ENCODE measurements around the gene MRPL28.
"Not testable (repeated sequence)": the region's sequence is repeated elsewhere in the genome, so short reads cannot be mapped to it uniquely, and the experiment has no call there.

Gene MRPL28

DNA sequence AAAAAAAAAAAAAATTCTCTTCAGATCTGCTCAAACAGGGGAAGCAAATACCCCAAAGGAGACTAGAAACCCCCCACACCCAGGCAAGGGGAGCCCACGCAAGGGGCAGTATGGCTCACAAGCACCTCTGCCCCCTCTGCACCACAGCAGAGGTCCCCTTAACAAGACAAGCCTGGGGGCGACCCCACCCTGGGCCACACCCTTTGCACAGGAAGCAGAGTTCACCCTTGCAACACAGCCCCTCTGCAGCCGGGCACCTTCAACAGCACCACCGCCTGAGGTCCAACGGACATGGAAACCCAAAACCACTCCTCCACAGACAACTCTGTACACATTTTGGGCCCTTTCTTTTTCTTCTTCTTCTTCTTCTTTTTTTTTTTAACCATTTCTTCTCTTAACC, 30.7 kb downstream of the MRPL28 start:
- DNase-seq (ENCODE audit: low read depth), result no peak

DNA sequence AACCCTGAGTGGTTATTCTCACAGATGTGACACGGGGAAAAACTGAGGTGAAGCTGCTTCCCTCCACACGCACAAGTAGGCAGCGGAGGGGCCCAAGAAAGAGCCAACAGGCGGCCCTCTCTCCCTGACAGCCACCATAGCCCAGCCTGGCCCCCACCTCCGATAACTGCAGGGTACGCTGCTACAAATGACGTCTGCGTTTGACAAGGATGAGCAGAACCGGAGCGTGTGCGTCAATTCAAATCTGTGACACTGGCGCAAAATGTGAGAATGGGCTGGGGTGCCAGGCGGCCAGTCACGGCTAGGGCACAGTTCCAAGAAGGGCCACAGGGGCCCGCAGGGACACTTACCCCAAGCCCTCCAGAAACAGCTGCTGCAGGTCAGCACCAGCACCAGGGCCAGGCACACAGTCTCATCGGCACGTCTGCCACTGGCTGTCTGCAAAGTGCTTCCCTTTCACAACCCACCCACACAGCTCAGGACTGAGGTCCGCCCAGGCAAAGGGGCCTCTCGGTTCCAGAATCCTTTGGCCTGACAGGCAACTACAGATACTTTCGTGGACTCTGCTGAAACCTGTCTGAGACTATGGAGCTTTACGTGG, 32.3 kb downstream of the MRPL28 start:
- DNase-seq (ENCODE audit: low read depth), result no peak

DNA sequence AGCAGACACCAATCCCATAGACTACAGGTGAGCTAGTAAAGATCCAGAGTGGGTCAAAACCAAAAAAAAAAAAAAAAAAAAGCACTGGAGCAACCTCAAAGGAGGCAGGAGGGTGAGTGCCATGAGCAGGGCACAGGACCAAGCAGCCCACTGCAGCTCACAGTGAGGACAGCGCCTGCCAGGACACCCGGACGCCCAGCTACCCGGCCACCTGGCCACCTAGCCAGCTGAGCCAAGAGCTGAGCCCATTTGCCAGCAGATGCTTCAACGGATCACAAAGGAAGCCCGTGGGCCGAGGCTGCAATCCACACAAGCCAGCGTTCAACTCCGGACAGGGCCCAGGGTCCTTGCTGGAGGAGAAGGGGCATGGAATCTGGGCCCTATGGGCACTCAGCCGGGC, 32.9 kb downstream of the MRPL28 start:
- no peak for DNase-seq (ENCODE audit: low read depth)

DNA sequence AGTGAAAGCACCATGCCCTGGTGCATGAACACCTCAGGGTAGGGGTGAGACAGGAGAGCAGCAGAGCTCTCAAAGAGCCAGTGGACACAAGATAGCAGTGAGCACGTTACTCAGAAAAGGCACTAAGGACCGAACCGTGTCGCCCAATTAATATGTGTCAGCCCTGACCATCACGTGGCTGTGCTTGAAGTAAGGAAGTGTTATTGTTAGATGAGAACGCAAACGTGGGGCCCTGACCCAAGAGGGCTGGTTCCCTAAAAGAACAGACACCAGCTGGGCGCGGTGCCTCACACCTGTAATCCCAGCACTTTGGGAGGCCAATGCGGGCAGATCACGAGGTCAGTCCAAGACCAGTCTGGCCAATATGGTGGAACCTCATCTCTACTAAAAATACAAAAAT, 34.1 kb downstream of the MRPL28 start:
- no peak for DNase-seq (ENCODE audit: low read depth)

DNA sequence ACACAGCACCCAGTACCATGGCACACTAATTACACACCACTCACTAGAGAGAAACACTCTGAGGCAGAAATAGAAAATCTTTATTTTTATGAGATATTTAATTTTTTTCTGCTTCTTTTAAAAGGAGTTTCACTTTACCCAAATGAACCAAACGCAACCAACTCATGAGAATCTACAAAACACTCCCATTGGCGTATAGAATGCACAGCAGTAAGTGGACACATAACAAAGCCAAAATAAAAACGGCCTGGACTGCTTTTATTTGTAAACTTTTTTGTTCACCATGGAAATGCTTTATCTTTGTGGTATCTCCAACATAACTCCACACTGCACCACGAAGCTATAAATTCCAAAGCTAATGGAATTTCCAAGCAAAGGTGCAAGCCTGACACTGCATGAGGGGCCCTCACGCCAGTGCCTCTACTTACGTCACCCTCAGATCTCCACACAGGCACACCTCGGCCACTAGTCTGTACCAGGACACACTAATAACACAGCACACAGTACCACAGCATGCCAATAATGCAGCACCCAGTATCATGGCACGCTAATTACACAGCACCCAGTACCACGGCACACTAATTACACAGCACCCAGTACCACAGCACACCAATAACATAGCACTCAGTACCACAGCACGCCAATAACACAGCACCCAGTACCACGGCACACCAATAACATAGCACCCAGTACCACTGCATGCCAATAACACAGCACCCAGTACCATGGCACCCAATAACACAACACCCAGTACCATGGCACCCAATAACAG, 35.3 kb downstream of the MRPL28 start:
- DNase-seq (ENCODE audit: low read depth), result peak; percentile 56

DNA sequence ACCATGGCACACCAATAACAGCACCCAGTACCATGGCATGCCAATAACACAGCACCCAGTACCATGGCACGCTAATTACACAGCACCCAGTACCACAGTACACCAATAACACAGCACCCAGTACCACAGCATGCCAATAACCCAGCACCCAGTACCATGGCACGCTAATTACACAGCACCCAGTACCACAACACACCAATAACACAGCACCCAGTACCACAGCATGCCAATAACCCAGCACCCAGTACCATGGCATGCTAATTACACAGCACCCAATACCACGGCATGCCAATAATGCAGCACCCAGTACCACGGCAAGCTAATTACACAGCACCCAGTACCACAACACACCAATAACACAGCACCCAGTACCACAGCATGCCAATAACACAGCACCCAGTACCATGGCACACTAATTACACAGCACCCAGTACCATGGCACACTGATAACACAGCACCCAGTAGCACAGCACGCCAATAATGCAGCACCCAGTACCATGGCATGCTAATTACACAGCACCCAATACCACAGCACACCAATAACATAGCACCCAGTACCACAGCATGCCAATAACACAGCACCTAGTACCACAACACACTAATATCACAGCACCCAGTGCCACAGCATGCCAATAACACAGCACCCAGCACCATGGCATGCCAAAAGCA, 36.0 kb downstream of the MRPL28 start:
- DNase-seq (ENCODE audit: low read depth), result not testable (repeated sequence)

DNA sequence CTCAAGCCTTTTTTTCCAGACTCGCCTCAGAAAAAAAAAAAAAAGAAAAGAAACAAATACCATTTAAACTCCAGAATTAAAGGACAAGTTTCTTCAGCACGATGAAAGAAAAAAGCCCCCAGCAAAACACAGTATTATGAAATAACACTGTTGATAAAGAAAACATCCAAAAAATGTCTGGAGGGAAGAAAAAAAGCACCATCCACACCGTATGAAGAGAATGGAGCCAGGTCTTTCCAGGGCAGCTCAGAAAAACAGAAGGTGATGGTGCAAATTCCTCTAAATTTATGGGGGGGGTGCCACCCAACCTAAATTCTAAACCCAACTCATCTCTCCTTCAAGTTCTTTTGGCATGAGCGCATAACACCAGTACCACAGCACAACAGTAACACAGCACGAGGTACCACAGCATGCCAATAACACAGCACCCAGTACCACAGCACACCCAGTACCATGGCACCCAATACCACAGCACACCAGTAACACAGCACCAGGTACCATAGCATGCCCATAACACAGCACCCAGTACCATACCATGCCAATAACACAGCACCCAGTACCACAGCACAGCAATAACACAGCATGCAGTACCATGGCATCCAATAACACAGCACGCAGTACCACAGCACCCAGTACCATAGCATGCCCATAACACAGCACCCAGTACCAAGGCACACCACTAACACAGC, 36.8 kb downstream of the MRPL28 start:
- DNase-seq (ENCODE audit: low read depth), result peak; percentile 58

DNA sequence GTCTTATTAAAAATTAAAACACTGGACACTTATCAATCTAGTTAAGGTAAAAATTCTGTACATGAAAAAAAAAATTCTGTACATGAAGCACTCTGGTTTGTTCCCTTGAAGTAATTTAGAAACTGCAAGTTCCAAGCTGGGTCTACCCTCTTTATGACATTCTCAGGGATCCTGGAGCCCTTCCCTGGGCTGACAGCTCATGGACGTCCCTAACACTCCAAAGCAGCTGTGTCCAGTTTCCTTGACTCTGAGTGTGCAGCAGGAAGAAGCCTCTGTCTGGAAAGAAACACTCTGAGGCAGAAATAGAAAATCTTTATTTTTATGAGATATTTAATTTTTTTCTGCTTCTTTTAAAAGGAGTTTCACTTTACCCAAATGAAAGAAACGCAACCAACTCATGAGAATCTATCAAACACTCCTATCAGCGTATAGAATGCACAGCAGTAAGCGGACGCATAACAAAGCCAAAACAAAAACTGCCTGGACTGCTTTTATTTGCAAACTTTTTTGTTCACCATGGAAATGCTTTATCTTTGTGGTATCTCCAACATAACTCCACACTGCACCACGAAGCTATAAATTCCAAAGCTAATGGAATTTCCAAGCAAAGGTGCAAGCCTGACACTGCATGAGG, 39.0 kb downstream of the MRPL28 start:
- DNase-seq (ENCODE audit: low read depth), result peak; percentile 73

DNA sequence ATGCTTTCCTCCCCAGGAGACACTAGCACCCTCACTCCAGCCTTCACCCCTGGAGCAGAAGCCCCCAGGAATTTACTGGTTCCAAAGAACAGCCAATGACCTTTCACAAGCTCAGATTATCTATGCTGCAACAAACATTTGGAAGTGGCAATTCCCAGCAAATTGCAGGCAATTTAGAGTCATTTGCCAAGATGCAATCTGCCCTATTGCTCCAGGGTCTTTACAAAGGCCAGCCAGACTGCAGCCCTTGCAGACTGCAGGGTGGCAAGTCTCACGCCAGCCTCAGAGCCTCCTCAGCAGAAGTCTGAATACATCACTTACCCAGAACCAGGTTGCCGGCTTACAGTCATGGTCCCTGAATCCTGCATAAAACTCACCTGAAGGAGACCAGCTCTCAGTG, 39.6 kb downstream of the MRPL28 start:
- no peak for DNase-seq (ENCODE audit: low read depth)

DNA sequence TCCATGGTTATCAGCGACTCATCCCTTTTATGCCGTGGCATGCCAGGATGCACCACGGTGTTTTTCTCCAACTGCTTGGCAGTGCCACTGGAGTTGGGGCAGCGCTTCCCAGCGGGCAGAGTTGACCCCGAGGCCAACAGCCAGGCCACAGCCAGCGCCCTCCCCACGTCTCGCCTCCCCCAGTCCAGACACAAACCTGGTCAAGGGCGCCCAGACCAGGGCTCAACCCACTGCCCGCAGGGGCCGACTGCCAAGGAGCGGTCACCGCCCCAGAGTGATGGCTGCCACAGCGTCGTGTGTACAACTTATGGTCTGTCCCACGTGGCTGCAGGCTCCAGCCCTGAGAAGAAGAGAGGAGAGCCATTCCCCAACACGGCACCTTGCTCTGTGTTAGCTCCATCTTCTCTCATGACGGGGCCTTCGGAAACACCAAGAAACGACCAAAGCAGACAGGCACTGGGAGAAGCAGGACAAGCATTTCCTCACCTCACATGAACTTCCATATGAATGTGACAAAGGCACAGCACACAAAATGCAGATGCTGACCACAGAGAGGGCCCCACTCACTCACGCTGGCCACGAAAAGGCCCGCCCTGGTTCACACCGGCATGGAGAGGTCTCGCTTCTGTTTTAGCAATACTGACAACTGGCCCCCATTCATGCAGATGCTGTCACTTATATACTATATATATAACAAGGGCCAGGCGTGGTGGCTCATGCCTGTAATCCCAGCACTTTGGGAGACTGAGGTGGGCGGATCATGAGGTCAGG, 44.8 kb downstream of the MRPL28 start:
- DNase-seq (ENCODE audit: low read depth), result no peak

DNA sequence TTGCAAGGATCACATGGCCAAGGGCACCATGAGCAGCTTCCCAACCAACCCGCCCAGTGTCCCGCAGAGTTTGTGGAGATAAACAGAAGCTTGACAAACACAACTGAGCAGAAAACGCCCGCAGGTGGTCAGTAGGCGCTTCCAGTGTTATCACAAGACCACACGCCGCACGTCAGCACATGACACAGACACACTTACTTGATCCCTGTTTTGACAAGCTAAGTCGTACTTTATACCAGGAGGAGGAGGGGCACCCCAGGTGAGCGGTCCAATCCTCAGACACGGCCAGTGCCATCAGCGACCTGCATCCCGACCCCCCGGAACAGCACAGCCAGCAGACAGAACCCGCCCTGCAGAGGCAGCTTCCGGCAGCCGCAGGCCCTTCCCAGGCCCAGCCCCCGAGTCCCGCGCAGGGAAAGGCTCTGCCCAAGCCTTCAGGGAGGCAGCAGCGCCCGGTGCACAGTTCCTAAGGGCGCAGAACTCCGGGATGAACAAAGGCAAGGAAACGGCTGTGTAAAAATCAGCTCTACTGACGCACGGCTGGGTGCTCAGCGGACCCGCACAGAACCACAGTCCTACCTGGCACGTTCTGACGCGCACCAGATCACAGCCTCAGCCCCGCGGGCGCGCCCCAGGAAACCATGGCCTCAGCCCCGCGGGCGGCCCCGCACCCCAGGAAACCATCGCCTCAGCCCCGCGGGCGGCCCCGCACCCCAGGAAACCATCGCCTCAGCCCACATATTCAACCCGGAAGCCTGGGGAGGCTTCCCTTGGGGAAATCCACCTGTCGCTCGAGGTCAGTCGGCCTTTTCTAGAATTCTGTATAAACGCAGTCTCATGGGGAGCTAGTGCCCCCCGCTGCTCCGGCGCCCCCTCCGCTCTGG, 45.6 kb downstream of the MRPL28 start:
- DNase-seq (ENCODE audit: low read depth), result peak; percentile 19

DNA sequence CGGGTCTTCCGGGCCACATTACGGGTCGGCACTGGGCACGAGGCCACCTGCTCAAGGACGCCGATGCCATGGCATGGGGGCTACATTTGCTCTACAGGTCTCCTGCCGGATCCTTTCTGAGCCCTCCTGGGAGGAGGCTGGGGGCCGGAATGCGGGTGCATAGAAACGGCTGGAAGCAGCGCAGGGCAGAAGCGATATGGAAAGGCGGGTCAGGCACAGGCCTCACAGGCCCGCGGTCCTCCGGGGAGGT, 46.2 kb downstream of the MRPL28 start:
- no peak for DNase-seq (ENCODE audit: low read depth)

DNA sequence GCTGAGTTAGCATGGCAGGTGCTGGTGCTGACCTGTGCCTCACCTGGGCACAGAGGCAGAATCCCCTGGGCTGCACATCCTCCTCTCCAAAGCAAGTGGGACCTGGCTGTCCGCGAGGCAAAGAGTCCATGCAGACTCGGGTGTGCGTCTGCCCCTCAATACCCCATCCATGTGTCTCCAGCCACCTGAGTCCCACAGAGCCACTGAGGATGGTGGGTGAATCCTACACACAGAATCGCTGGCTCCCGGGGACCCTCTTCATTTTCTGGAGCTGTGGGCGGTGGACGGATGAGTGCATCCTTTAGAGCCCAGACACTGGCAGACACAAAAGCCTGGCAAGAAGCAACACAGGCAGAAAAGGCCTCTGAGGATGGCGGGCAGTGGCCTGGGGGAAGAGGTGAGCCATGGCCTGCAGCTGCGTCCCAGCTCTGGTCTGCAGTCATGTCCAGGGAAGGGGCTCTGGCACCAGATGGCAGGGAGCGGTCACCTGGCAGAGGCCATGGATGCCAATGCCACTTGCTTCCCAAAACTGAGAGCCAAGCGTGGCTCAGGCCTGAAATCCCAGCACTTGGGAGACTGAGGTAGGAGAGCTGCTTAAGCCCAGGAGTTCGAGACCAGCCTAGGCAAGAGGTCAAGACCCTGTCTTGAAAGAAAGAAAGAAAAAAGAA, 47.7 kb downstream of the MRPL28 start:
- no peak for DNase-seq (ENCODE audit: low read depth)

DNA sequence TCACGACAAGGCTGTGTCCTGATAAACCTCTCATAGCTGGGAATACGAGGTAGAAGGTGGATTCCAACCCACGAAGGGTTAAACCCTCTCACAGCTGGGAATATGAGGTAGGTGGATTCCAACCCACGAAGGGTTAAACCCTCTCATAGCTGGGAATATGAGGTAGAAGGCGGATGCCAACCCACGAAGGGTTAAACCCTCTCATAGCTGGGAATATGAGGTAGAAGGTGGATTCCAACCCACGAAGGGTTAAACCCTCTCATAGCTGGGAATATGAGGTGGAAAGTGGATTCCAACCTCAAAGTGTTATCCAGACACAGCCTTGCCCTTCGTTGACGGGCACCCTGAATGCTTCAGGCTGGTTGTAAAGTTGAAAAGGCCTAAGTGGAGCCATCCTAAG, 48.8 kb downstream of the MRPL28 start:
- no peak for DNase-seq (ENCODE audit: low read depth)

DNA sequence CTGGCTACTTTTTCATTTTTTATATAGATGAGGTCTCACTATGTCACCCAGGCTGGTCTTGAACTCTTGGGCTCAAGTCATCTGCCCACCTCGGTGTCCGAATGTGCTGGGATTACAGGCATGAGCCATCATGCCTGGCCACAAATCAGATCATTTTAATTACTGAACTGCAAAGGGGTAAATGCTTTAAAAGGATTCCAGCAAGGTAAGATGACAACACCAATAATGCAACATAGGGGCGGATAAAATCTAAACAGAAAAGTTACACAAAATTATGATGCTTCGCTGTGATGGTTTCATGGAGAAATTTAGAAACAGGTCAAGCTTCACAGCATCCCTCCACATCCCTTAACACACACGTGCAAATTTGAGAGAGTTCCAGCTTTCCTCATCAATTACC, 50.1 kb downstream of the MRPL28 start:
- DNase-seq (ENCODE audit: low read depth), result no peak

DNA sequence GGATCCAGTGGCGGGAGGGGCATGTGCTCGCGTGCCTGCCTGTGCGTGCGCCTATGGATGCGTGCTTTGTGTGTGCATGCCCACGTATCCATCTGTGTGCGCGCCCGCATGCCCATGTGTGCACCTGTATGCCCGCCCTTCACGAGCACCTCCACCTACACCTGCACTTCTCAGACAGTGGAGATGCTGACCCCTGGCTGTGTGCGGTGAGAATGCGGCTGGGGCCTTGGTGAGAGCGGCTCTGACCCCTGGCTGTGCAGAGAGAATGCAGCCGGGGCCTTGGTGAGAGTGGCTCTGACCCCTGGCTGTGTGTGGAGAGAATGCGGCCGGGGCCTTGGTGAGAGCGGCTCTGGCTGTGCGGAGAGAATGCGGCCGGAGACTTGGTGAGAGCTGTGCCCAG, 51.7 kb downstream of the MRPL28 start:
- no peak for DNase-seq (ENCODE audit: low read depth)

DNA sequence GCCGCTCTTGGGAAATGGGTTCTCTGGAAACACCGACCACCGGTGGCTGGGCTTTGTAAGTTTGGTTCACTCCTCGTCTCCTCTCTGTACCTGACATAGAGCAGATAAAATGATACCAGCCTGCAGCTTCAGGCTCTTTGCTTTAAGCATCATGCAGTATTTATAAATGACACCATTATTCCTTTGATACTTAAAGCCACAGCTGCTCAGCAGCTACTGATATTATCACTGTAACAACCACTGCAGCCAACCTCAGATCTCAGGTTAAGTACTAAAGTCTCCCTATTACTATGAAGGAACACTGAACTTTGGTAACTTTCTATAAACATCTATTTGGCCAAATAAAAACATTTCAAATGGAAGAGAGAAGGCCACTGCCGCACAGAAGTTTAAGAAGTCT, 52.8 kb downstream of the MRPL28 start:
- DNase-seq (ENCODE audit: low read depth), result no peak

All from amniotic epithelial cell (primary cell).